HEK293 (cell line): ENCODE results near the gene GDPGP1.

Experiments
- BCL11B ChIP-seq: fragments of 450-650 bp; formaldehyde crosslinking; IDR thresholded peaks from 2 replicates; pipeline ENCODE4 v1.5.1; 2016; ENCODE audit warnings: low read depth, missing biosample characterization, missing genetic modification characterization
- FEZF1 ChIP-seq: fragments of 450-650 bp; formaldehyde crosslinking; IDR thresholded peaks from 2 replicates; pipeline ENCODE4 v1.5.1; 2016; ENCODE audit warnings: missing biosample characterization, missing genetic modification characterization
- KLF1 ChIP-seq: fragments of 450-650 bp; formaldehyde crosslinking; IDR thresholded peaks from 2 replicates; pipeline ENCODE4 v1.5.1; 2016; ENCODE audit warnings: missing biosample characterization, missing genetic modification characterization
- MEIS1 ChIP-seq: sonication (generic); formaldehyde crosslinking; IDR thresholded peaks from 2 replicates; pipeline ENCODE4 v1.8.1; 2022; ENCODE audit warnings: missing genetic modification reagents, mild to moderate bottlenecking, borderline replicate concordance
- MYNN ChIP-seq: fragments of 450-650 bp; formaldehyde crosslinking; IDR thresholded peaks from 2 replicates; pipeline ENCODE4 v1.5.1; 2016; ENCODE audit warnings: missing biosample characterization, missing genetic modification characterization, borderline replicate concordance
- ZBTB17 ChIP-seq: fragments of 450-650 bp; formaldehyde crosslinking; IDR thresholded peaks from 2 replicates; pipeline ENCODE4 v1.5.1; 2016; ENCODE audit warnings: missing biosample characterization, missing genetic modification characterization
- ZNF114 ChIP-seq: fragments of 450-650 bp; formaldehyde crosslinking; IDR thresholded peaks from 2 replicates; pipeline ENCODE4 v1.5.0; 2017; ENCODE audit warnings: missing biosample characterization, missing genetic modification characterization
- ZNF175 ChIP-seq: fragments of 450-650 bp; formaldehyde crosslinking; IDR thresholded peaks from 2 replicates; pipeline ENCODE4 v1.5.1; 2016; ENCODE audit warnings: missing biosample characterization, missing genetic modification characterization
- ZNF211 ChIP-seq: fragments of 450-650 bp; formaldehyde crosslinking; IDR thresholded peaks from 2 replicates; pipeline ENCODE4 v1.5.1; 2016; ENCODE audit warnings: low read depth, missing biosample characterization, missing genetic modification characterization
- ZNF223 ChIP-seq: fragments of 450-650 bp; formaldehyde crosslinking; IDR thresholded peaks from 2 replicates; pipeline ENCODE4 v1.5.1; 2016; ENCODE audit warnings: missing biosample characterization, missing genetic modification characterization
- ZNF239 ChIP-seq: fragments of 450-650 bp; formaldehyde crosslinking; IDR thresholded peaks from 2 replicates; pipeline ENCODE4 v1.5.1; 2016; ENCODE audit warnings: missing biosample characterization, missing genetic modification characterization
- ZNF302 ChIP-seq: fragments of 450-650 bp; formaldehyde crosslinking; IDR thresholded peaks from 2 replicates; pipeline ENCODE4 v1.5.1; 2016; ENCODE audit warnings: missing biosample characterization, missing genetic modification characterization, low read depth
- ZNF311 ChIP-seq: fragments of 450-650 bp; formaldehyde crosslinking; IDR thresholded peaks from 2 replicates; pipeline ENCODE4 v1.5.1; 2017; ENCODE audit warnings: missing biosample characterization, missing genetic modification characterization, borderline replicate concordance
- ZNF48 ChIP-seq: fragments of 450-650 bp; formaldehyde crosslinking; IDR thresholded peaks from 2 replicates; pipeline ENCODE4 v1.5.1; 2016; ENCODE audit warnings: missing biosample characterization, missing genetic modification characterization
- ZNF600 ChIP-seq: fragments of 450-650 bp; formaldehyde crosslinking; IDR thresholded peaks from 2 replicates; pipeline ENCODE4 v1.5.1; 2016; ENCODE audit warnings: missing biosample characterization, missing genetic modification characterization
- ZNF629 ChIP-seq: fragments of 450-650 bp; formaldehyde crosslinking; IDR thresholded peaks from 2 replicates; pipeline ENCODE4 v1.5.1; 2017; ENCODE audit warnings: missing biosample characterization, missing genetic modification characterization
- ZNF776 ChIP-seq: fragments of 450-650 bp; formaldehyde crosslinking; IDR thresholded peaks from 2 replicates; pipeline ENCODE4 v1.5.0; 2017; ENCODE audit warnings: missing biosample characterization, missing genetic modification characterization, borderline replicate concordance
- ZNF777 ChIP-seq: fragments of 450-650 bp; formaldehyde crosslinking; IDR thresholded peaks from 2 replicates; pipeline ENCODE4 v1.5.1; 2017; ENCODE audit warnings: missing biosample characterization, missing genetic modification characterization, borderline replicate concordance
- TF ChIP-seq, protein P1 (sequence below): fragments of 450-650 bp; formaldehyde crosslinking; IDR thresholded peaks from 2 replicates; pipeline ENCODE4 v1.5.0; 2017; ENCODE audit warnings: missing biosample characterization, missing genetic modification characterization, borderline replicate concordance
- TF ChIP-seq, protein P2 (sequence below): fragments of 450-650 bp; formaldehyde crosslinking; IDR thresholded peaks from 2 replicates; pipeline ENCODE4 v1.5.1; 2017; ENCODE audit warnings: missing biosample characterization, missing genetic modification characterization
- TF ChIP-seq, protein P3 (sequence below): fragments of 450-650 bp; formaldehyde crosslinking; IDR thresholded peaks from 2 replicates; pipeline ENCODE4 v1.5.1; 2016; ENCODE audit warnings: missing biosample characterization, missing genetic modification characterization, low read depth
- TF ChIP-seq, protein P4 (sequence below): fragments of 450-650 bp; formaldehyde crosslinking; IDR thresholded peaks from 2 replicates; pipeline ENCODE4 v1.5.1; 2017; ENCODE audit warnings: missing biosample characterization, missing genetic modification characterization
- TF ChIP-seq, protein P5 (sequence below): fragments of 450-650 bp; formaldehyde crosslinking; IDR thresholded peaks from 2 replicates; pipeline ENCODE4 v1.5.1; 2016; ENCODE audit warnings: missing biosample characterization, missing genetic modification characterization
- TF ChIP-seq, protein P6 (sequence below): fragments of 450-650 bp; formaldehyde crosslinking; IDR thresholded peaks from 2 replicates; pipeline ENCODE4 v1.5.1; 2016; ENCODE audit warnings: missing biosample characterization, missing genetic modification characterization
- TF ChIP-seq, protein P7 (sequence below): fragments of 450-650 bp; formaldehyde crosslinking; IDR thresholded peaks from 2 replicates; pipeline ENCODE4 v1.5.1; 2016; ENCODE audit warnings: missing biosample characterization, missing genetic modification characterization
- TF ChIP-seq, protein P8 (sequence below): fragments of 450-650 bp; formaldehyde crosslinking; IDR thresholded peaks from 2 replicates; pipeline ENCODE4 v1.5.1; 2016; ENCODE audit warnings: missing biosample characterization, missing genetic modification characterization

Gene GDPGP1

DNA sequence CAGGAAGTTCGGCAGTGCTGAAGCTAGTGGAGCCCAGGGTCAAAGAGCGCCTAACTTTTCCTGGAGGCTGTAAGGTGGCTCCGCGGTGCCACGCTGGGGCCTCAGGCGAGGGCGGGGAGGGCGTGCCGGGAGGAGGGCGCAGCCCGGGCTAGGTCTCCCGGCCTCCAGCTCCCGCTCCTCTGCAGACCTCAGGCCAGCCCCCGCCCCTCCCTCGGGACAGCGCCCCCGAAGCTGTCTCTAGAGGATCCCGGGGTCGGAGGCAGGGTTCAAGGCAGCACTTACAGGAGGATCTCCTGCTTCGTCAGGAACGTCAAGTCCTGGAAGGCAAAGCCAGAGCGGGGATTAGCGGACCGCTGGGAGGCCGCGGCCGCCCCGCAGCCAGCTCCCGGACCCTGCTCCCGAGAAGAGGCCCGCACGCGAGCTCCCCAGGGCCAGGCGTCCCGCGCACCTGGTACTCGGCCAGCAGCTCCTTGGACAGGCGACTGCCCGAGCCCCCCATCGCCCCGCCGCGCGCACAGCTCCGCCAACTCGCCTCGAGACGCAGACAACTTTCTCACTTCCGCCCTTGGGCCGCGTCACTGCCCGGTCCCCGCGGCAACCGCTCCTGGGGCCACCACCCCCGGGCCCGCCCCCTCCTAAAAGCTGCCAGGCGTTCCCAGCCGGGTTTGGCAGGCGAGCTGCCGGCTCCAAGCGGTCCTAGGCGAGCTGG, 468 bp upstream of the GDPGP1 start, which contains the start of gene CIB1 (continued):
- TF ChIP-seq, protein P1, sequence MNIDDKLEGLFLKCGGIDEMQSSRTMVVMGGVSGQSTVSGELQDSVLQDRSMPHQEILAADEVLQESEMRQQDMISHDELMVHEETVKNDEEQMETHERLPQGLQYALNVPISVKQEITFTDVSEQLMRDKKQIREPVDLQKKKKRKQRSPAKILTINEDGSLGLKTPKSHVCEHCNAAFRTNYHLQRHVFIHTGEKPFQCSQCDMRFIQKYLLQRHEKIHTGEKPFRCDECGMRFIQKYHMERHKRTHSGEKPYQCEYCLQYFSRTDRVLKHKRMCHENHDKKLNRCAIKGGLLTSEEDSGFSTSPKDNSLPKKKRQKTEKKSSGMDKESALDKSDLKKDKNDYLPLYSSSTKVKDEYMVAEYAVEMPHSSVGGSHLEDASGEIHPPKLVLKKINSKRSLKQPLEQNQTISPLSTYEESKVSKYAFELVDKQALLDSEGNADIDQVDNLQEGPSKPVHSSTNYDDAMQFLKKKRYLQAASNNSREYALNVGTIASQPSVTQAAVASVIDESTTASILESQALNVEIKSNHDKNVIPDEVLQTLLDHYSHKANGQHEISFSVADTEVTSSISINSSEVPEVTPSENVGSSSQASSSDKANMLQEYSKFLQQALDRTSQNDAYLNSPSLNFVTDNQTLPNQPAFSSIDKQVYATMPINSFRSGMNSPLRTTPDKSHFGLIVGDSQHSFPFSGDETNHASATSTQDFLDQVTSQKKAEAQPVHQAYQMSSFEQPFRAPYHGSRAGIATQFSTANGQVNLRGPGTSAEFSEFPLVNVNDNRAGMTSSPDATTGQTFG (tag by site-specific recombination): no peak
- TF ChIP-seq, protein P2, sequence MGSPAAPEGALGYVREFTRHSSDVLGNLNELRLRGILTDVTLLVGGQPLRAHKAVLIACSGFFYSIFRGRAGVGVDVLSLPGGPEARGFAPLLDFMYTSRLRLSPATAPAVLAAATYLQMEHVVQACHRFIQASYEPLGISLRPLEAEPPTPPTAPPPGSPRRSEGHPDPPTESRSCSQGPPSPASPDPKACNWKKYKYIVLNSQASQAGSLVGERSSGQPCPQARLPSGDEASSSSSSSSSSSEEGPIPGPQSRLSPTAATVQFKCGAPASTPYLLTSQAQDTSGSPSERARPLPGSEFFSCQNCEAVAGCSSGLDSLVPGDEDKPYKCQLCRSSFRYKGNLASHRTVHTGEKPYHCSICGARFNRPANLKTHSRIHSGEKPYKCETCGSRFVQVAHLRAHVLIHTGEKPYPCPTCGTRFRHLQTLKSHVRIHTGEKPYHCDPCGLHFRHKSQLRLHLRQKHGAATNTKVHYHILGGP (tag by site-specific recombination): no peak
- TF ChIP-seq, protein P3, sequence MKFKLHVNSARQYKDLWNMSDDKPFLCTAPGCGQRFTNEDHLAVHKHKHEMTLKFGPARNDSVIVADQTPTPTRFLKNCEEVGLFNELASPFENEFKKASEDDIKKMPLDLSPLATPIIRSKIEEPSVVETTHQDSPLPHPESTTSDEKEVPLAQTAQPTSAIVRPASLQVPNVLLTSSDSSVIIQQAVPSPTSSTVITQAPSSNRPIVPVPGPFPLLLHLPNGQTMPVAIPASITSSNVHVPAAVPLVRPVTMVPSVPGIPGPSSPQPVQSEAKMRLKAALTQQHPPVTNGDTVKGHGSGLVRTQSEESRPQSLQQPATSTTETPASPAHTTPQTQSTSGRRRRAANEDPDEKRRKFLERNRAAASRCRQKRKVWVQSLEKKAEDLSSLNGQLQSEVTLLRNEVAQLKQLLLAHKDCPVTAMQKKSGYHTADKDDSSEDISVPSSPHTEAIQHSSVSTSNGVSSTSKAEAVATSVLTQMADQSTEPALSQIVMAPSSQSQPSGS (tag by site-specific recombination): no peak
- TF ChIP-seq ZNF211 (tag by site-specific recombination) (no peak), FEZF1 (no peak), ZNF302 (tag by site-specific recombination) (no peak), ZNF48 (tag by site-specific recombination) (no peak), ZNF776 (tag by site-specific recombination) (no peak), ZNF114 (tag by site-specific recombination) (no peak), ZNF239 (tag by site-specific recombination) (no peak), MEIS1 (CRISPR knock-in tag) (no peak), MYNN (tag by site-specific recombination) (no peak; the same call in 1 of the 2 replicates), ZNF600 (tag by site-specific recombination) (peak; percentile 84), ZNF777 (tag by site-specific recombination) (no peak), ZNF311 (tag by site-specific recombination) (no peak), ZBTB17 (tag by site-specific recombination) (peak; percentile 72), ZNF629 (tag by site-specific recombination) (peak; percentile 96), BCL11B (tag by site-specific recombination) (no peak), ZNF175 (tag by site-specific recombination) (no peak), KLF1 (tag by site-specific recombination) (peak; percentile 94), ZNF223 (tag by site-specific recombination) (no peak)
- TF ChIP-seq, protein P4, sequence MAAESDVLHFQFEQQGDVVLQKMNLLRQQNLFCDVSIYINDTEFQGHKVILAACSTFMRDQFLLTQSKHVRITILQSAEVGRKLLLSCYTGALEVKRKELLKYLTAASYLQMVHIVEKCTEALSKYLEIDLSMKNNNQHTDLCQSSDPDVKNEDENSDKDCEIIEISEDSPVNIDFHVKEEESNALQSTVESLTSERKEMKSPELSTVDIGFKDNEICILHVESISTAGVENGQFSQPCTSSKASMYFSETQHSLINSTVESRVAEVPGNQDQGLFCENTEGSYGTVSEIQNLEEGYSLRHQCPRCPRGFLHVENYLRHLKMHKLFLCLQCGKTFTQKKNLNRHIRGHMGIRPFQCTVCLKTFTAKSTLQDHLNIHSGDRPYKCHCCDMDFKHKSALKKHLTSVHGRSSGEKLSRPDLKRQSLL: 0 out of 2 replicates have a peak, but pooled peaks have one; percentile 12
- TF ChIP-seq, protein P5, sequence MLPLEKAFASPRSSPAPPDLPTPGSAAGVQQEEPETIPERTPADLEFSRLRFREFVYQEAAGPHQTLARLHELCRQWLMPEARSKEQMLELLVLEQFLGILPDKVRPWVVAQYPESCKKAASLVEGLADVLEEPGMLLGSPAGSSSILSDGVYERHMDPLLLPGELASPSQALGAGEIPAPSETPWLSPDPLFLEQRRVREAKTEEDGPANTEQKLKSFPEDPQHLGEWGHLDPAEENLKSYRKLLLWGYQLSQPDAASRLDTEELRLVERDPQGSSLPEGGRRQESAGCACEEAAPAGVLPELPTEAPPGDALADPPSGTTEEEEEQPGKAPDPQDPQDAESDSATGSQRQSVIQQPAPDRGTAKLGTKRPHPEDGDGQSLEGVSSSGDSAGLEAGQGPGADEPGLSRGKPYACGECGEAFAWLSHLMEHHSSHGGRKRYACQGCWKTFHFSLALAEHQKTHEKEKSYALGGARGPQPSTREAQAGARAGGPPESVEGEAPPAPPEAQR: no peak
- TF ChIP-seq, protein P6, sequence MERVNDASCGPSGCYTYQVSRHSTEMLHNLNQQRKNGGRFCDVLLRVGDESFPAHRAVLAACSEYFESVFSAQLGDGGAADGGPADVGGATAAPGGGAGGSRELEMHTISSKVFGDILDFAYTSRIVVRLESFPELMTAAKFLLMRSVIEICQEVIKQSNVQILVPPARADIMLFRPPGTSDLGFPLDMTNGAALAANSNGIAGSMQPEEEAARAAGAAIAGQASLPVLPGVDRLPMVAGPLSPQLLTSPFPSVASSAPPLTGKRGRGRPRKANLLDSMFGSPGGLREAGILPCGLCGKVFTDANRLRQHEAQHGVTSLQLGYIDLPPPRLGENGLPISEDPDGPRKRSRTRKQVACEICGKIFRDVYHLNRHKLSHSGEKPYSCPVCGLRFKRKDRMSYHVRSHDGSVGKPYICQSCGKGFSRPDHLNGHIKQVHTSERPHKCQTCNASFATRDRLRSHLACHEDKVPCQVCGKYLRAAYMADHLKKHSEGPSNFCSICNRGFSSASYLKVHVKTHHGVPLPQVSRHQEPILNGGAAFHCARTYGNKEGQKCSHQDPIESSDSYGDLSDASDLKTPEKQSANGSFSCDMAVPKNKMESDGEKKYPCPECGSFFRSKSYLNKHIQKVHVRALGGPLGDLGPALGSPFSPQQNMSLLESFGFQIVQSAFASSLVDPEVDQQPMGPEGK (tag by site-specific recombination): peak; percentile 98
- TF ChIP-seq, protein P7, sequence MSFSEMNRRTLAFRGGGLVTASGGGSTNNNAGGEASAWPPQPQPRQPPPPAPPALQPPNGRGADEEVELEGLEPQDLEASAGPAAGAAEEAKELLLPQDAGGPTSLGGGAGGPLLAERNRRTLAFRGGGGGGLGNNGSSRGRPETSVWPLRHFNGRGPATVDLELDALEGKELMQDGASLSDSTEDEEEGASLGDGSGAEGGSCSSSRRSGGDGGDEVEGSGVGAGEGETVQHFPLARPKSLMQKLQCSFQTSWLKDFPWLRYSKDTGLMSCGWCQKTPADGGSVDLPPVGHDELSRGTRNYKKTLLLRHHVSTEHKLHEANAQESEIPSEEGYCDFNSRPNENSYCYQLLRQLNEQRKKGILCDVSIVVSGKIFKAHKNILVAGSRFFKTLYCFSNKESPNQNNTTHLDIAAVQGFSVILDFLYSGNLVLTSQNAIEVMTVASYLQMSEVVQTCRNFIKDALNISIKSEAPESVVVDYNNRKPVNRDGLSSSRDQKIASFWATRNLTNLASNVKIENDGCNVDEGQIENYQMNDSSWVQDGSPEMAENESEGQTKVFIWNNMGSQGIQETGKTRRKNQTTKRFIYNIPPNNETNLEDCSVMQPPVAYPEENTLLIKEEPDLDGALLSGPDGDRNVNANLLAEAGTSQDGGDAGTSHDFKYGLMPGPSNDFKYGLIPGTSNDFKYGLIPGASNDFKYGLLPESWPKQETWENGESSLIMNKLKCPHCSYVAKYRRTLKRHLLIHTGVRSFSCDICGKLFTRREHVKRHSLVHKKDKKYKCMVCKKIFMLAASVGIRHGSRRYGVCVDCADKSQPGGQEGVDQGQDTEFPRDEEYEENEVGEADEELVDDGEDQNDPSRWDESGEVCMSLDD (tag by site-specific recombination): peak; percentile 94
- TF ChIP-seq, protein P8, sequence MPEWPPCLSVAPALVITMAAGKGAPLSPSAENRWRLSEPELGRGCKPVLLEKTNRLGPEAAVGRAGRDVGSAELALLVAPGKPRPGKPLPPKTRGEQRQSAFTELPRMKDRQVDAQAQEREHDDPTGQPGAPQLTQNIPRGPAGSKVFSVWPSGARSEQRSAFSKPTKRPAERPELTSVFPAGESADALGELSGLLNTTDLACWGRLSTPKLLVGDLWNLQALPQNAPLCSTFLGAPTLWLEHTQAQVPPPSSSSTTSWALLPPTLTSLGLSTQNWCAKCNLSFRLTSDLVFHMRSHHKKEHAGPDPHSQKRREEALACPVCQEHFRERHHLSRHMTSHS (tag by site-specific recombination): no peak
